Subcutaneous abdominal adipose tissue (tissue), 5 donors: Measurements from ENCODE around the gene AGAP1.

ENCODE experiments used
- H3K27ac ChIP-seq: one replicate; pipeline ENCODE4 v1.7.0; 2013; ENCODE audit warnings: low read depth, mild to moderate bottlenecking, inconsistent platforms, low read length, moderate library complexity
- H3K27me3 ChIP-seq, 5 donors: one replicate each; pipeline ENCODE4 v1.7.0; 2013; ENCODE audit warnings: low read length in 5 of 5, inconsistent platforms in 1 of 5; ENCODE audit not compliant: control insufficient read depth in 5 of 5, insufficient read depth in 4 of 5
- H3K36me3 ChIP-seq, 5 donors: one replicate each; pipeline ENCODE4 v1.7.0; 2013; ENCODE audit warnings: low read length in 5 of 5; ENCODE audit not compliant: control insufficient read depth in 5 of 5, insufficient read depth in 5 of 5
- H3K4me1 ChIP-seq, 5 donors: one replicate each; pipeline ENCODE4 v1.7.0; 2013; ENCODE audit warnings: low read length in 5 of 5, mild to moderate bottlenecking in 3 of 5, moderate library complexity in 1 of 5; ENCODE audit not compliant: control insufficient read depth in 5 of 5, insufficient read depth in 5 of 5
- H3K4me3 ChIP-seq, 5 donors: one replicate each; pipeline ENCODE4 v1.7.0; 2013; ENCODE audit warnings: low read length in 5 of 5, low read depth in 1 of 5
- H3K9ac ChIP-seq, 5 donors: one replicate each; pipeline ENCODE4 v1.7.0; 2013; ENCODE audit warnings: low read length in 5 of 5, mild to moderate bottlenecking in 4 of 5, moderate library complexity in 3 of 5
- H3K9me3 ChIP-seq, 5 donors: one replicate each; pipeline ENCODE4 v1.7.0; 2013; ENCODE audit warnings: low read length in 5 of 5; ENCODE audit not compliant: control insufficient read depth in 5 of 5
- donor health status: healthy.
- donor health status: healthy.
- donor health status: healthy.
- donor health status: healthy.
- donor health status: healthy.

The AGAP1 gene

GRCh38 chr2:235592430-235592829 lies 98.6 kb downstream of the AGAP1 start:
- no peak overlapping the region for H3K9ac ChIP-seq
- H3K4me3 ChIP-seq = no peak overlapping the region
- H3K4me1 ChIP-seq = peaks cover 2 to 12% (median 5%) of the 10 kb centered on the region in 5 donors
- H3K9me3 ChIP-seq = no peaks in the 10 kb centered on the region
- no peaks in the 10 kb centered on the region for H3K27me3 ChIP-seq
- H3K27ac ChIP-seq = no peak overlapping the region
- no peaks in the 10 kb centered on the region for H3K36me3 ChIP-seq

DNA sequence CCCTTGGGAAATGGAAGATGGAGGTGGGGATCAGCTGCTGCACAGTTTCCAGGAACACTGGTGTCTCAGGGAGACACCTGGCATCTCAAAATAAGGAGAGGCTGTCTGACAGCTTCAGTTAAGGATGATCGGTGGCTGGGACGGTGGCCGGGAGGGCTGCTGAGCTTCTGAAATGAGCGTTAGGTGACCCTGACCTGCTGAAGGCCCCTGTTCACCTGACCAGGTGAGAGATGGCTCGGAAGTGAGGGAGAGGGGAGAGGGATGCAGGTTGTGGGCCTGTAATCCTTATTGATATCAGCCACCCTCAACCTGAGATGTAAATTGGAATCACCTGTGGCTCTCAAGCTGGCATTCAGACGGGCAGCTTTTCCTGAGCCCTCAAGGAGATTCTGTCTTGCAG lies 99.0 kb downstream of the AGAP1 start:
- Histone ChIP-seq H3K27me3 (no peaks in the 10 kb centered on the region), H3K9ac (no peak overlapping the region), H3K4me1 (peaks cover 2 to 12% (median 5%) of the 10 kb centered on the region in 5 donors), H3K27ac (no peak overlapping the region), H3K36me3 (no peaks in the 10 kb centered on the region), H3K4me3 (no peak overlapping the region), H3K9me3 (no peaks in the 10 kb centered on the region)

DNA sequence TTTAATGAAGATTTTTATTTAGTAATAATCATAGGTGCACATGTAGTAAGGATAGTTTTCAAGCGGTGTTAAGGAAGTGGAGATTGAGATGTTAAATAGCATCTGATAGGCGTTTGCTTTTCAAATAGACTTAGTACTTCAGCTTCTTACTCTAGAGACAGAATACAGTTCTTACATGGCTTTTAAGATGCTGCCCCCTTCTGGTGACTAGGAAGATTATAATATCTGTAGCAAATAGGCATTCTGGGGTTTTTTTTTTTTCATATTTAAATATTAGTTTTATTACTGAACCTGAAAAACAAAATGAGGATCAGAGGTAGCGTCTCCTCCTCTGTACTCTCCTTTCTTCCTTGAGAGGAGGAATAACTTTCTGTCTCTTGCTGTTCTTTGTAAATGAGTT lies 100.2 kb downstream of the AGAP1 start:
- Histone ChIP-seq H3K36me3 (no peaks in the 10 kb centered on the region), H3K27me3 (no peaks in the 10 kb centered on the region), H3K4me1 (peaks cover 2 to 8% (median 5%) of the 10 kb centered on the region in 5 donors), H3K4me3 (no peak overlapping the region), H3K27ac (no peak overlapping the region), H3K9me3 (no peaks in the 10 kb centered on the region), H3K9ac (no peak overlapping the region)

DNA sequence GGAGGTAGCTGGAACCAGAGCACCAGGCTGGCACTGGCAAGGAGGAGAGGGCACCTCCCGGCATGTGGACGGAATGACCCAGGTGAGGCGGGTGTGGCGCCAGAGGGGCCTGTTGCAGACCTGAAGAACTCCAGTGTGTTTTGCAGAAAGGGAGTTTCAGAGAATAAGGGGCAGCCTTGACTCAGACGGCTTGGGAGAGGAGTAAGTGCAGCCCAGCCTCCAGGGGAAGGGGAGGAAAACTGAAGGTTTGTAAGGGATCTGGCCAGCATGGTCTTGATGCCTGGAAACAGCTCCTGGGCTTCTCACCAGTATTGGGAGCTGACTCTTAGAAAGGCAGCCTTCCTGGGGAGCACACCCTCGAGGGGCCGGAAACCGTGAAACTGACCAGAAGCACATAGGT lies 101.1 kb downstream of the AGAP1 start:
- Histone ChIP-seq H3K27me3 (no peaks in the 10 kb centered on the region), H3K9ac (no peak overlapping the region), H3K27ac (no peak overlapping the region), H3K36me3 (no peaks in the 10 kb centered on the region), H3K4me3 (no peak overlapping the region), H3K4me1 (peaks cover 2 to 8% (median 5%) of the 10 kb centered on the region in 5 donors), H3K9me3 (no peaks in the 10 kb centered on the region)

- Histone ChIP-seq H3K9ac (no peak overlapping the region), H3K27ac (no peak overlapping the region), H3K36me3 (no peaks in the 10 kb centered on the region), H3K27me3 (no peaks in the 10 kb centered on the region), H3K4me3 (no peak overlapping the region), H3K9me3 (no peaks in the 10 kb centered on the region), H3K4me1 (peaks cover 2 to 8% (median 5%) of the 10 kb centered on the region in 5 donors)
These were observed 101.7 kb downstream of the AGAP1 start for GRCh38 chr2:235595422-235596010.

DNA sequence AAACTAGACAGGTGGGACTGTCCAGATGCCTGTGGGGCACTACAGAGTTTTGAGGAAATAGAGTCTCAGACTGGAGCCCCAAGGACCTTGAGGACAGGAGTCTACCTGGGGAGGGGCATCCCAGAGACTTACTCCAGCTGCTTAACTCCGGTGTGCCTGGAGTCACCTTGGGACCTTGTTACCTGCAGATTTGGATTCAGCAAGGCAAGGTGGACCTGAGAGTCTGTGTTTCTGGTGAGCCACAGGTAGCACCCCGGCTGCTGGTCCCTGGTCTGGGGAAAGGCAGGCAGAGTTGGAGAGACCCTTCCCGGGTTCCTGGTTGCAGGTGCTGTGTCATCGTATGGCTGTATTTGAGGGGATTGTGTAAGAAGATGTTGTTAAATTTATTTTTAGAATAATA lies 102.4 kb downstream of the AGAP1 start:
- Histone ChIP-seq H3K4me1 (peaks cover 2 to 8% (median 5%) of the 10 kb centered on the region in 5 donors), H3K9ac (no peak overlapping the region), H3K27me3 (no peaks in the 10 kb centered on the region), H3K36me3 (no peaks in the 10 kb centered on the region), H3K4me3 (no peak overlapping the region), H3K27ac (no peak overlapping the region), H3K9me3 (no peaks in the 10 kb centered on the region)

- Histone ChIP-seq H3K27ac (no peak overlapping the region), H3K9ac (no peak overlapping the region), H3K9me3 (no peaks in the 10 kb centered on the region)
These were observed 103.3 kb downstream of the AGAP1 start for GRCh38 chr2:235597081-235597615.

GRCh38 chr2:235598026-235598425 lies 104.2 kb downstream of the AGAP1 start:
- H3K27ac ChIP-seq = no peak overlapping the region
- peaks cover 2 to 8% (median 5%) of the 10 kb centered on the region in 5 donors for H3K4me1 ChIP-seq
- H3K4me3 ChIP-seq = no peak overlapping the region
- no peaks in the 10 kb centered on the region for H3K9me3 ChIP-seq
- no peaks in the 10 kb centered on the region for H3K36me3 ChIP-seq
- H3K27me3 ChIP-seq = no peaks in the 10 kb centered on the region
- H3K9ac ChIP-seq = no peak overlapping the region

More at GRCh38 chr2:235597081-235597615, 103.3 kb downstream of the AGAP1 start:
- Histone ChIP-seq H3K36me3 (no peaks in the 10 kb centered on the region), H3K27me3 (no peaks in the 10 kb centered on the region), H3K4me3 (no peak overlapping the region), H3K4me1 (peaks cover 2 to 8% (median 5%) of the 10 kb centered on the region in 5 donors)

GRCh38 chr2:235598532-235599531 lies 105.0 kb downstream of the AGAP1 start:
- Histone ChIP-seq H3K4me3 (no peak overlapping the region), H3K9ac (no peak overlapping the region), H3K4me1 (peaks cover 2 to 8% (median 5%) of the 10 kb centered on the region in 5 donors), H3K27me3 (no peaks in the 10 kb centered on the region), H3K36me3 (no peaks in the 10 kb centered on the region), H3K9me3 (no peaks in the 10 kb centered on the region), H3K27ac (no peak overlapping the region)
